C4-2B (cell line): Measurements from ENCODE around the gene LANCL3.

Experiments
- ZFX ChIP-seq: fragments of 450-650 bp; IDR thresholded peaks from 2 replicates; pipeline ENCODE4 v1.6.1; 2017
- TF ChIP-seq, protein P1 (sequence below): fragments of 450-650 bp; conservative IDR thresholded peaks from 2 replicates; pipeline ENCODE4 v1.5.1; 2017; ENCODE audit warnings: mild to moderate bottlenecking

DNA sequence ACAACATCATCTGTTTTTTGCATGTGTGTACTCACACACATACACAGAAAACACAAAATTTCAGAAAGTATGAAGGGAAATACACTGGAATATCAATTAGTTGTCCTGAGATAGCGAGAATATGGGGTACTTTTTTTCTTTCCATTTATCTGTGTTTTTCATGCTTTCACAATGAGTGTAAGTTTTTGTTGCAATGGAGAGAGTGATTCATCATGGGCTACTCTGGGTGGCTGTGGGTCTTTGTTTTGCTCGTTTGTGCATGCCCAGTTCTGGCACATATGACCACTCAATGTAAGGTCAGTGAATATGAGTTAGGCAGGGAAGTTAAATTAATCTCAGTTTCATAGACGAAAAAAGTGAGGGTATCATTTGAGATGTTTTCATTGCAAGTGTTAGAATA lies 141.0 kb downstream of the LANCL3 start:
- TF ChIP-seq, protein P1, sequence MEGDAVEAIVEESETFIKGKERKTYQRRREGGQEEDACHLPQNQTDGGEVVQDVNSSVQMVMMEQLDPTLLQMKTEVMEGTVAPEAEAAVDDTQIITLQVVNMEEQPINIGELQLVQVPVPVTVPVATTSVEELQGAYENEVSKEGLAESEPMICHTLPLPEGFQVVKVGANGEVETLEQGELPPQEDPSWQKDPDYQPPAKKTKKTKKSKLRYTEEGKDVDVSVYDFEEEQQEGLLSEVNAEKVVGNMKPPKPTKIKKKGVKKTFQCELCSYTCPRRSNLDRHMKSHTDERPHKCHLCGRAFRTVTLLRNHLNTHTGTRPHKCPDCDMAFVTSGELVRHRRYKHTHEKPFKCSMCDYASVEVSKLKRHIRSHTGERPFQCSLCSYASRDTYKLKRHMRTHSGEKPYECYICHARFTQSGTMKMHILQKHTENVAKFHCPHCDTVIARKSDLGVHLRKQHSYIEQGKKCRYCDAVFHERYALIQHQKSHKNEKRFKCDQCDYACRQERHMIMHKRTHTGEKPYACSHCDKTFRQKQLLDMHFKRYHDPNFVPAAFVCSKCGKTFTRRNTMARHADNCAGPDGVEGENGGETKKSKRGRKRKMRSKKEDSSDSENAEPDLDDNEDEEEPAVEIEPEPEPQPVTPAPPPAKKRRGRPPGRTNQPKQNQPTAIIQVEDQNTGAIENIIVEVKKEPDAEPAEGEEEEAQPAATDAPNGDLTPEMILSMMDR: no peak
- no peak for TF ChIP-seq ZFX
